Measurements from ENCODE around the gene AMPD2.

GRCh38 chr1:109613361-109614147 lies 6.1 kb upstream of the AMPD2 start:
- TF ChIP-seq POLR2A (IDR thresholded peaks at IDR 0.05; ENCODE audit: low read length): no peak
- TF ChIP-seq EP300 (IDR thresholded peaks at IDR 0.05): no peak
- no peak for TF ChIP-seq MAZ (IDR thresholded peaks at IDR 0.05; ENCODE audit: borderline replicate concordance, low read depth, low read length)
- no peak for TF ChIP-seq ELK1 (IDR thresholded peaks at IDR 0.05; ENCODE audit: low read depth, low read length)
- no peak for TF ChIP-seq FOXS1 (CRISPR knock-in tag; IDR thresholded peaks at IDR 0.05)
- TF ChIP-seq JUNB (IDR thresholded peaks at IDR 0.05): no peak
- TF ChIP-seq CTCF (IDR thresholded peaks at IDR 0.05): no peak
- no peak for TF ChIP-seq POLR2AphosphoS2 (conservative IDR thresholded peaks at IDR 0.05; ENCODE audit: low read length)
- no peak for TF ChIP-seq JUN (IDR thresholded peaks at IDR 0.05)
- TF ChIP-seq MYC (IDR thresholded peaks at IDR 0.05; ENCODE audit: borderline replicate concordance, low read length): no peak
- no peak for TF ChIP-seq ESRRA (IDR thresholded peaks at IDR 0.05; ENCODE audit: borderline replicate concordance, low read length)
- TF ChIP-seq TP53 (CRISPR knock-in tag; IDR thresholded peaks at IDR 0.05): no peak
- TF ChIP-seq PBX3 (IDR thresholded peaks at IDR 0.05): no peak
- TF ChIP-seq MAFK (IDR thresholded peaks at IDR 0.05; ENCODE audit: partially characterized antibody): no peak
